ENCODE data around the gene LSG1.
A peak's percentile ranks its signal among the peaks of the same experiment; 100 is the strongest.

Gene LSG1

GRCh38 chr3:194690501-194691372, 18.7 kb upstream of the LSG1 start:
- TF ChIP-seq CTCF (IDR thresholded peaks at IDR 0.05): no peak
- Histone ChIP-seq H3K9me3 (no peaks in the 10 kb centered on the region), H3K27me3 (peaks cover 7% of the 10 kb centered on the region), H3K4me1 (ENCODE audit: control insufficient read depth in 1 of 2, insufficient read depth in 1 of 2, low read depth in 1 of 2, low read length in 1 of 2) (peaks cover 24 to 29% of the 10 kb centered on the region in 2 experiments), H3K27ac (no peak overlapping the region), H3K4me3 (ENCODE audit: low read depth in 1 of 2, low read length in 1 of 2) (no peak overlapping the region), H3K36me3 (no peaks in the 10 kb centered on the region)

- Histone ChIP-seq H3K36me3 (no peaks in the 10 kb centered on the region), H3K27me3 (peaks cover 7% of the 10 kb centered on the region), H3K4me3 (ENCODE audit: low read depth in 1 of 2, low read length in 1 of 2) (no peak overlapping the region), H3K9me3 (no peaks in the 10 kb centered on the region), H3K27ac (peak overlapping the region; percentile 81), H3K4me1 (ENCODE audit: control insufficient read depth in 1 of 2, insufficient read depth in 1 of 2, low read depth in 1 of 2, low read length in 1 of 2) (peaks cover 32 to 35% of the 10 kb centered on the region in 2 experiments)
- no peak for TF ChIP-seq CTCF (IDR thresholded peaks at IDR 0.05)
These were observed 17.5 kb upstream of the LSG1 start for GRCh38 chr3:194689493-194689944.

GRCh38 chr3:194688946-194689345, 17.0 kb upstream of the LSG1 start:
- H3K9me3 ChIP-seq: no peaks in the 10 kb centered on the region
- peaks cover 32 to 35% of the 10 kb centered on the region in 2 experiments for H3K4me1 ChIP-seq (ENCODE audit: control insufficient read depth in 1 of 2, insufficient read depth in 1 of 2, low read depth in 1 of 2, low read length in 1 of 2)
- peaks cover 7% of the 10 kb centered on the region for H3K27me3 ChIP-seq
- peak overlapping the region in 1 of 2 experiments; percentile 79 for H3K4me3 ChIP-seq (ENCODE audit: low read depth in 1 of 2, low read length in 1 of 2)
- no peaks in the 10 kb centered on the region for H3K36me3 ChIP-seq
- H3K27ac ChIP-seq: peak overlapping the region; percentile 81
- no peak for TF ChIP-seq CTCF (IDR thresholded peaks at IDR 0.05)

GRCh38 chr3:194688200-194688740, 16.3 kb upstream of the LSG1 start:
- TF ChIP-seq CTCF (IDR thresholded peaks at IDR 0.05): no peak
- no peaks in the 10 kb centered on the region for H3K36me3 ChIP-seq
- H3K4me3 ChIP-seq (ENCODE audit: low read depth in 1 of 2, low read length in 1 of 2): peak overlapping the region; percentile 79 to 81
- H3K9me3 ChIP-seq: no peaks in the 10 kb centered on the region
- H3K4me1 ChIP-seq (ENCODE audit: control insufficient read depth in 1 of 2, insufficient read depth in 1 of 2, low read depth in 1 of 2, low read length in 1 of 2): peaks cover 32 to 36% of the 10 kb centered on the region in 2 experiments
- peaks cover 7% of the 10 kb centered on the region for H3K27me3 ChIP-seq
- peak overlapping the region; percentile 81 for H3K27ac ChIP-seq

GRCh38 chr3:194687638-194688199, 15.7 kb upstream of the LSG1 start:
- Histone ChIP-seq H3K27me3 (peaks cover 7% of the 10 kb centered on the region), H3K27ac (peak overlapping the region; percentile 81), H3K4me3 (ENCODE audit: low read depth in 1 of 2, low read length in 1 of 2) (peak overlapping the region; percentile 79 to 81), H3K9me3 (no peaks in the 10 kb centered on the region), H3K36me3 (no peaks in the 10 kb centered on the region), H3K4me1 (ENCODE audit: control insufficient read depth in 1 of 2, insufficient read depth in 1 of 2, low read depth in 1 of 2, low read length in 1 of 2) (peaks cover 37 to 42% of the 10 kb centered on the region in 2 experiments)
- TF ChIP-seq CTCF (IDR thresholded peaks at IDR 0.05): no peak

All from neutrophil (primary cell).